ENCODE data around the gene DCTN5.

DNA sequence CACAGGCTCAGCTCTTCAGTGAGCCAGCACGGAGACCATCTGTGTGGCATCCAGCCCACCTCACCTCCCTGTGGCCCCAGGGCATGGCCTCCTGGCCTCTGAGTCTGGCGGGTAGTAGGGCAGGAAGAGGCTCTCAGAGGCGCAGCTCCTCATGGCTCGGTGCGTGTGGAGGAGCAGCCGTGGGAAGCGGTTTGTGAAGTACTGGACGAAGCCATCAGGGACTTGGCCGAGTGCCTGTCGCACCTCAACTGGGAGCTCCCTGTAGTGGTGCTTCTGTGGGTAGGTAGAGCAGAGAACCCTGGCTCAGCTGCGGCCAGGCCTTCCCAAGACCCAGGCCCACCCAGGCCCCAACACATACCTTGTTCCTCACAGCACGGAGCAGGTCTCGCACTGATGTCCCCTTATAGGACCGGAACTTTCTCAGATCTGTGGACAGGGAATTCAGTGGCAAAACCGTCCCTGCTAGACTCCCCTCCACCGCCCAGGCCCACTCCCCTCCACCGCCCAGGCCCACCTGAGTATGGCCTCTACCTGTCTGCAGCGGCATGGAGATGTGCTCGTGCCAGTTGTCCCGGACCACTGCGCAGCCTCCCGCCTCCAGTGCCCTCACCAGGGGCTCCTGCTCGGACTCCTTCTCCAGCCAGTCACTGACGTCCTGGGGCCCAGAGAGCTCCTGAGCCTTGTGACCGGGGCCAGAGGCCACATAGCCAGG is 49.7 kb downstream of the DCTN5 start:
- TF ChIP-seq, protein P1, sequence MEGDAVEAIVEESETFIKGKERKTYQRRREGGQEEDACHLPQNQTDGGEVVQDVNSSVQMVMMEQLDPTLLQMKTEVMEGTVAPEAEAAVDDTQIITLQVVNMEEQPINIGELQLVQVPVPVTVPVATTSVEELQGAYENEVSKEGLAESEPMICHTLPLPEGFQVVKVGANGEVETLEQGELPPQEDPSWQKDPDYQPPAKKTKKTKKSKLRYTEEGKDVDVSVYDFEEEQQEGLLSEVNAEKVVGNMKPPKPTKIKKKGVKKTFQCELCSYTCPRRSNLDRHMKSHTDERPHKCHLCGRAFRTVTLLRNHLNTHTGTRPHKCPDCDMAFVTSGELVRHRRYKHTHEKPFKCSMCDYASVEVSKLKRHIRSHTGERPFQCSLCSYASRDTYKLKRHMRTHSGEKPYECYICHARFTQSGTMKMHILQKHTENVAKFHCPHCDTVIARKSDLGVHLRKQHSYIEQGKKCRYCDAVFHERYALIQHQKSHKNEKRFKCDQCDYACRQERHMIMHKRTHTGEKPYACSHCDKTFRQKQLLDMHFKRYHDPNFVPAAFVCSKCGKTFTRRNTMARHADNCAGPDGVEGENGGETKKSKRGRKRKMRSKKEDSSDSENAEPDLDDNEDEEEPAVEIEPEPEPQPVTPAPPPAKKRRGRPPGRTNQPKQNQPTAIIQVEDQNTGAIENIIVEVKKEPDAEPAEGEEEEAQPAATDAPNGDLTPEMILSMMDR (conservative IDR thresholded peaks at IDR 0.05 in 1 of 2, IDR thresholded peaks at IDR 0.05 in 1 of 2; ENCODE audit: low read depth in 1 of 2, low read length in 2 of 2): no peak
- TF ChIP-seq EZH2 (IDR thresholded peaks at IDR 0.05; ENCODE audit: low read length, missing control alignments): no peak
